HG02981 (cell line): ENCODE results near the gene GPC1.

Source experiments
- ATAC-seq: cut with Tn5 transposase; IDR thresholded peaks from one replicate; pipeline ENCODE4 v1.9.1; 2021; ENCODE audit warnings: mild to moderate bottlenecking, moderate library complexity; ENCODE audit not compliant: unreplicated experiment

The GPC1 gene

DNA sequence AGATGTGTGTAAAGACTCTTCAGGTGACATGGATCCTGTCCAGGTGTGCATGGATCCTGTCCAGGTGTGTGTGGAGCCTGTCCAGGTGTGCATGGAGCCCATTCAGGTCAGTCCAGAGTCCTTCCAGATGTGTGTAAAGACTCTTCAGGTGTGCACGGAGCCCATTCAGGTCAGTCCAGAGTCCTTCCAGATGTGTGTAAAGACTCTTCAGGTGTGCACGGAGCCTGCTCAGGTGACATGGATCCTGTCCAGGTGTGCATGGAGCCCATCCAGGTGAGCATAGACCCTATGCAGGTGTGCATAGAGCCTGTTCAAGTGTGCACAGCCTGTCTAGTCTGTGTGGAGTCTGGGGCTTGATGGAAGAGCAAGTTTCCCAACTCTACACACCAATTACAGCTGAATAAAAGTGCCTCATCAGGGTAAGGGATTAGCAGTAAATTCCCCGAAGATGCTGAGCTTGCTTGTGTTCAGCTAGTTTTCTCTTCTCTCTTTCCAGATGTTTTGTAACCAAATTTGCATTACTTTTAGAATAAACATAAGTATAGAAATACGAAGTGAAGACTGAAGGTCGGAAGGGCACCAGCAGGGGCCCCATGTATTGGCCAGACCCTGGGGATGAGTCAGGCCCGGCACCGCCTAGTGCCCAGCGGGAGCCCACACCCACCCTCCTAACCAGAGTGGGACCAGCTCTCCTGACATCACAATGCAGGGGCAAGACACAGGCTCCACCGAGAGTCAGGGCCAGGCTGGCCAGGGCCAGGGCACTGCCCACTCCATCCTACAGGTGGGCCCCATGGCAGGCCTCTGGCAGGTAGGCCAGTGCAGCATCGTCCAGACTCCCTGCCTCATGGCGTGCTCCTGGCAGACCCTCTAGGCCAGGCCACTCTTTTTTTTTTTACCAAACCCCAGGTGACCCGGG lies 38.6 kb upstream of the GPC1 start:
- no peak for ATAC-seq

DNA sequence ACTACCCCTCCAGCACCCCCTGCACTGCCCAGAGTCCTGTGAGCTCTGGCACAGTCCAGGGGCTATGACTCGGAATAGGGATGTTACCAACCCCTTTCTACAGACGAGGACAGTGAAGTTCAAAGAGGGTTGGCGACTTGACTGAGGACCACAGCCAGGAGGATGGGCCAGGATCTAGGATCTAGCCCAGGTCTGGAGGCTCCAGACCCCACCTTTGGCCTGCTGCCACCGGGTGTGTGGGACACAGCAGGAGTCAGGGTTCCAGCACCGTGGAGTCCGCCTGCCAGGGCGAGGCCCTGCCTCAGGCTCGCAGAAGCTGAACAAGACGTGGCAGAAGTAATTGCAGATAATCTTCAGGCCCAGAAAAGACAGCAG lies 37.9 kb upstream of the GPC1 start:
- ATAC-seq: no peak

DNA sequence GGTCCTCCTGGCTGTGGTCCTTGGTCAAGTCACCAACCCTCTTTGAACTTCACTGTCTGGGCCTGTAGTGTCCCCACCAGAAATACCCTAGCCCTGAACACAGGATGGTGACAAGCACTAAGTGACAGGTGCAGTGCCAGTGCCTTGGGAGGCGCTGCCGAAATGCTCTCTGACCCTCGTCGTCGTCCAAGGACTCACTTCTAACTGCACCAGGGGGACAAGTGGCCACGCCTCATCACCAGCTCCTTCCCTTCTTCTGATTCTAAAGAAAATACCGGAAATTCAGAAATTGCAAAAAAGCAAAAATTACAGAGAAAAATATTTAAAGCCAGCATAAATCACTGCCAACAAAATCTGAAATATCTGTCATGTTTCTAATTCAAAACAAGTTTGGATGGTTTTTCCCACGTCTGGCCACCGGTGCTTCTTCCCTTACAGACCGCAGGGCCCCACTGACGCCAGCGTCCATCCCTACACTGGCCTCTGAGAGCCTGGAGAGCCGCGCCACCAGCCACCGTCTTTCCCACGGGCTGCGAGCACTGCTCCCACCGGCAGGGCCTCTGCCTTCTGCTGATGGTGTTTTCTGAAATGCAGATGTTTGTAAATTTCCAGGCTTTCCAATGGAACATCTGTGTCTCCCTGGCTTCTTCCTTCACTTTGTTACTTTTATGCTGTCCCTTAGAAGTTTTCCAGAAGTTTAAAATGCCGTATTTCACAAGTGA lies 37.4 kb upstream of the GPC1 start:
- ATAC-seq: no peak

DNA sequence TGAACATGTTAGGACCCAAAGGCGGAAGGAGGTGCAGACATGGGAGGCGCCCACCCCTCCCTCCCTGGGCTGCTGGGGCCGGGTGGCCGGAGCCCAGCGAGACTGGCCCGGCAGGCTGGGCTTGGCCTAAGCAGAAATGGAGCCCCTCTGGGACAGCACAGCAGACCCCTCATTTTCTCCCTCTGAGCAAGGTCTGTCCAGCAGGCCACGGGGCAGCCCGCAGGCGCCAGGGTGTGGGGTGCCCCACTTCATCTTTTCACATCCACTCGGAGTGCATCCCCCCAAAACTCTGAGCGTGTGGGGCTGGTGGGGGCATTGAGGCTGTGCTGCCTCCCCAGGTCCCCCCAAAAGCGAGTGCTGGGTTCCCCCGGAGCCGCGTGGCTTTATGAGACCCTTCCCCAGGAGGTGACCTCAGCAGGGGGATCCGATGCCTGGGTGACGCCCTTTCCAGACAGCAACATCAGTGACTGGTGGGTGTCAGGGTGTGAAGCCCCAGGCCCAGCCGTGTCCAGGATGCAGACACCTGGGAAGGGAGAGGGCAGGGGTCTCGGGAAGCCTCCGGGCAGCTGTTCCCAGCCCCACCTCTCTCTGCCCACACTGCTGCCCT lies 36.7 kb upstream of the GPC1 start:
- no peak for ATAC-seq

DNA sequence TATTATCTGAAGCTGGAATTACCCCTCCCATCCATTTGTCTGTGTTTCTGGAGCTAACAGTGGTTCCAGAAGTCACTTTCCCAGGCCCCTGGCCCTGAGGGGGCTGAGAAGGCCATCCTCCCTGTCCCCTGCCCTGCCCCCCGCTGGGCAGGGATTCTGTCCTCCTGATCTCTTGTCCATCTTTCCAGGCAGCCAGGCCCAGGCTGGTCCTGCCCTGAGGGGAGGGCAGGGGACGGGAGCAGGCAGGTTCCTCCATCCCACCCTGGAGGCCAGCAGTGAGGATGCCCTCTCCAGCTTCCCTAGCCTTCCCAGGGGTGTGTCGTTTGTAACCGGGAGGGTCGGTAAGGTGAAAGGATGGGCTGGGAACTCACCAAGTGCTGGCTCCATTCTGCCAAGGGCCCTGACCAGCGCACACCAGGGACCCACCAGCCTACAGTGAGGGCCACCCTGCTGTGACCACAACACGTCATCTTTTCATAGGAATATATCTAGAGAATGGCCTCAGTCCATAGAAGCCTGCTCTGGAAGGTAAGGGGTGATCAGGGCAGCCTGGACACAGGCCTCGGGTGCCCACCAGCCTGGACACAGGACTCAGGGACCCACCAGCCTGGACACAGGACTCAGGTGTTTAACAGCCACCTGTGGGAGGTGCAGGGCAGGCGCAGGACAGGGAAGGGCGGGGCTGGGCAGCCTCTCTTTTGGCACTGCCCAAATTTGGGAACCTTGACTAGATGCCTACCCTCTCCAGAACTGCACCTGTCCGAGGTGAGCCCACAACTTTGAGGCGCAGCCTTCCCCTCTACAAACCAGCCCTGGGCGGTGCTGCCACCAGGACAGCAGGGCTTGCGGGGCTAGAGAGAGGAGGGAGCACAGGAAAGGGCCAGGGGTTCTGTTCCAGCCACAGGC lies 35.8 kb upstream of the GPC1 start:
- no peak for ATAC-seq

DNA sequence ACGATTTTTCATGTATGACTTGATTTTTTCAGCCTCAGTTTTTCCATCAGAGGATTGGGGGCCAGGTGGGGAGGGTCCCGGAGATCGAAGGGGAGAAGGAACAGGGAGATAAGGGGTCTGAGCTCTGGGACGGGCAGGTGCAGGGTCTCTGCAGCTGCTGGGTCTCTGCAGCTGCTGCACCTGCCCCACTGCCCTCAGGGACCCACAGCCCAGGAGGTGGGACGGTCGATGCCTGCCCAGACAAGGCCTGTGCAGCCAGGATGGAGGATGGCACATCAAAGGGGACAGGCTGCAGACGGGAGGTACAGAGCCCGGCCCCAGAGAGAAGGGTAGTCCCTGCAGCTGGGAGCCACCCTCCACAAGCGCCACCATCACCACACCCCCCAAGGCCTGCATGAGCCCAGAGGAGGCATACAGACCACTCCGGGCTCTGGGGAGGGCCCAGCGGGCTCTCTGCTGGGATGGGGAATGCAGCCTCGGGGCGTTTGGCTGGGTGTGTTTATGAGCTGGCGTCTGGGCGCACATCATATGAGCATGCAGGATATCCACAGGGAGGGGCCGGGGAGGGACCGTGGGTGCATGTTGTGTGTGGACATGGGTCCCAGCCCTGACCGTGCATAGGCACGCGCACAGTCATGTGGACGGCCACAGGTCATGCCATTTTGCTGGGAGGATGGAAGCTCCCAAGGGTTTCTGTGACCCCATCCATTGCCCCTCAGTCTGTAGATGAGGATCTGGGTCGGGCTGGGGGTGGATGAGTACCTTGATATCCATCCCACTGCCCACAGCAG lies 34.9 kb upstream of the GPC1 start:
- ATAC-seq: no peak

DNA sequence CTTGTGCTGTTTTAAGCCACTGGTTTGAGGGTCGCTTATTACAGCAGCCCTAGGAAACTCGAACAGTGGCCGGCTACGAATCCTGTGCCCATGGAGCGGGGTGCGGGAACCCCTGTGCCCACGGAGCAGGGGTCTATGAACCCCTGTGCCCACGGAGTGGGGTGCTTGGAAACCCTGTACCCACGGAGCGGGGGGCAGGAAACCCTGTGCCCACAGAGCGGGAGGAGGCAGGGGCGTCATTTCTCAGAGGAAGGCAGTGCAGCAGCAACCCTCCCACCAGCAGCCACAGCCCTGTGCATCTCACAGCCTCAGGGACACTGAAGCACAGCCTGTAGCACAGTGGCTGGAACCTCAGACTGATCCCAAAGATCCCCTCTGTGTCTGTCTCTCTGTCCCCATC lies 34.2 kb upstream of the GPC1 start:
- no peak for ATAC-seq

DNA sequence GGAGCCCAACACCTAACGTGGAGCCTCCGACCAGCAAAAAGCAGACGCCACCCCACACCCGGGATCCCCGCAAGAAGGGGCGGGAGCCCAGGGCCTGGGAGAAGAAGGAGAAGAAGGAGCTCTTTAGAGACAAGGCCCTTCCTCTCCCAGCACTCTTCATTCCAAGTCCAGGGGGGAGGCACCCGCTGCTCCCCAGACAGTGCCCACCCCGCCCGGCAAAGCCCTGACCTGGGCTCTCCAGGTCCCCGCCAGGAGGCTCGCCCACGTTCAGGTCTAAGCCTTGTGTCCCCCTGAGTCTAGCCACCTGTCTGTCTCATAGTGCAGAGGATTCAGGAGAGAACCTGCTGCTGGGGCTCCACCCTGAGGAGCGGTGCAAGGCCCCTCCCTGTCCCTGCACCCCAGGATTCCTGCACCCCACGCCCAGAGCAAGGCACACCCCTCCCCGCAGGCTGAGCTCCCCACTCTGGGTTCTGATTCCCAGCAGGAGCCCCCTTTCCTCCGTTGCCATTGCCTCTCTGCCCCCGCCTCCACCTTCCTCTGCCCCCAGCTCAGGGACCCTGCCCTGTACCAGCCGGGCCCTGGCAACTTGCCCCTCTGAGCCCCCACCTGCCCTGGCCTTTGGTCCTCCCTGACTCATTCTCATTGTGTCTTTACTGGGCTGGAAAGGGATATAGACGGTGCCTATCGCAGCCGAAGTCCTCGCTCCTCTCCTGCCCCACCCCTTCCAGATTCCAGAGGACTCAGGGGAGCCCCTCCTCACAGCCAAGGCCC lies 33.5 kb upstream of the GPC1 start:
- ATAC-seq: no peak

DNA sequence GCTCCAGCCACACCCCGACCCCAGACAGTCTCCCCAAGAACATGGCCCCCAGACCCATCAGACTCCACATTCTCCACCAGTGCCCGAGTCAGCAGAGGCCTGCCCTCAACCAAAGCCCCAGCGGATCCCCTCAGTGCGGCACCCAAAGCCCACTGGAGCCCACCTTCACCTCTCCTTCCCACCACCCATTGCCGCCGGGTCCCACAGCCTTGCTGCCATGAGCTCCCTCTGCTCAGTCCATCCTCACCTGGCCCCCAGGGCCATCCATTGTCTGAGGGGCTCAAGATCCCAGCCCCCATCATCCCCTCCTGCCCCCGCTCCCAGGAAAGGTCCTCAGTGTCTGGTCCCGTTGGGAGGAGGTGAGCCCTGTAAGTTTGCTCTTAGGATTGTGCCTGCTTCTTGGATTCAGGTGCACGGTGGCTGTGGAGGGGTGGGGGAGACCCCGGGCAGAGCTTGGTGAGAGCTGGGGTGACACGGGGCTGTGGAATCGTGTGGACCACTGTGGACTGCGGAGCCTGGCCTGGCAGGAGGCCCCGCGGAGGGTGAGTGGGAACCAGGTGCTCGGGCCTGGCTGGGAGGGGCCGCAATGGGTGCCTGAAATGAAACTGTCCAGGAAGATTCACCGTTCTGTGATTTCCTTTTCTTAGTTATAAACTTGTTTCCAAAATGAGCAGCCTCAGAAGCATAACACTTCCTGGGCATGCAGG lies 32.7 kb upstream of the GPC1 start:
- ATAC-seq: no peak

DNA sequence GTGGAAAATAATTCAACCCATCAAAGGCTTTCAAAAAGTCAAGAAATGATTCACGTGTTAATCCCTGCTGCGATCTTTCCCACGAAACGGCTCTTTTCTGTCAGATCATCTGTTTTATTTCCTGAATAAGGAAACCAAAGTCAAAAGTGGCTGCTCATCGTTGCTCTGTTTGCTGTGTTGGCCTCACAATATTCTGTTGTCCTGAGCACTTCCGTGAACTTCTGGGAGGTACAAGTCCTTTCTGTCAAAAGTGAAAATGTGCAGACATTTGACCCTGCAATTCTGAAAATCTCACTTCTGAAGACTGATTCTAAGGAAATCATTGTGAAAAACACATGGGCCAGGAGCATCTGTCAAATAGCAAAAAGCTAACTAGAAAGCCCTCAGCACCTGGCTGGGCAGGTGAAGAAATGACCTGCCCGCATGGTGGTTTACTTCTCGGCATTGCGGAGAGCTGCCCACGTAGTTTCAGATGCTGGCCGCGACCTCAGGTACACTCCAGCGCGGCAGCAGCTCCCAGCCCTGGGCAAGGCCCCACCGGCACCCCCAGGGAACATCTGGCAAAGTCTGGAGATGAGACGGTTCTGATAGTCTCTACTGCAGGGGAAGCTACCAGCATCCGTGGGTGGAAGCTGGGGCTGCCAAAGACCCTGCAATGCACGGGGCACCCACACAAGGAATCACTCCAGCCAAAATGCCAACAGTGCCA lies 31.9 kb upstream of the GPC1 start:
- ATAC-seq: no peak

DNA sequence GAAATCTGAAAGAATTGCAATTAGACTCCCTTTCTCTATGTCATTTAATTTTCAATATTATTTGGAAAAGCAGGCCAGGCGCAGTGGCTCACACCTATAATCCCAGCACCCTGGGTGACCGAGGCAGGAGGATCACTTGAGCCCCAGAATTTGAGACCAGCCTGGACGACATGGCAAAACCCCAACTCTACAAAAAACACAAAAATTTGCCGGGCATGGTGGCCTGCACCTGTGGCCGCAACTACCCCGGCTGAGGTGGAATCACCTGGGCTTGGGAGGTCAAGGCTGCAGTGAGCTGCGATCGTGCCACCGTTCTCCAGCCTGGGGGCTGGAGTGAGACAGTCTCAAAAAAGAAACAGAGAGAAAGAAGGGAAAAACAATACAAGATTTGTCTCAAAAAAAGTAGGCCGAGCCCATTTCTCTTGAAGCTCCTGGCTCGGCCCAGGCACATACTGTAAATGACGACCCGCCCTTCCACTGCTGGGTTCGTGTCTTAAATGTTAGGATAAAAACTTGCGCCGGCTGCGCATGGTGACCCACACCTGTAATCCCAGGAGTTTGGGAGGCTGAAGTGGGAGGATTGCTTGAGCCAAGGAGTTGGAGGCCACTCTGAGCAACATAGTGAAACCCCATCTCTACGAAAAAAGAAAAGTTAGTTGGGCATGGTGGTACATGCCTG lies 31.1 kb upstream of the GPC1 start:
- ATAC-seq: no peak

DNA sequence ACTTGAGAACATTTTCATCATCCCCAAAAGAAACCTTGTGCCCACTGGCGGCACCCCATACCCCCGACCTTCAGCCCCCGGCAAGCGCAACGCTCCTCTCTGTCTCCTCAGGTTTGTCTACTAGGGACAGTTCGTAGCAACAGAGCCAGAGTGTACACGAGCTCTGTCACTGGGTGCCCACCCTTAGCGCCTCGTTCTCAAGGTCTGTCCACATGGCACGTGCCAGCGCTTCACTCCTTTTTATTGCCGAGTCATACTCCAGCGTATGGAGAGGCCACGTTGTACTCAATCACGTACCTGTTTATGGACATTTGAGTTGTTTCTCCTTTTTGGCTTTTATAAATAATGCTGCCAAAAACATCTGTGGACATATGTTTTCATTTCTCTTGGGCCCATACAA lies 30.3 kb upstream of the GPC1 start:
- ATAC-seq: no peak

DNA sequence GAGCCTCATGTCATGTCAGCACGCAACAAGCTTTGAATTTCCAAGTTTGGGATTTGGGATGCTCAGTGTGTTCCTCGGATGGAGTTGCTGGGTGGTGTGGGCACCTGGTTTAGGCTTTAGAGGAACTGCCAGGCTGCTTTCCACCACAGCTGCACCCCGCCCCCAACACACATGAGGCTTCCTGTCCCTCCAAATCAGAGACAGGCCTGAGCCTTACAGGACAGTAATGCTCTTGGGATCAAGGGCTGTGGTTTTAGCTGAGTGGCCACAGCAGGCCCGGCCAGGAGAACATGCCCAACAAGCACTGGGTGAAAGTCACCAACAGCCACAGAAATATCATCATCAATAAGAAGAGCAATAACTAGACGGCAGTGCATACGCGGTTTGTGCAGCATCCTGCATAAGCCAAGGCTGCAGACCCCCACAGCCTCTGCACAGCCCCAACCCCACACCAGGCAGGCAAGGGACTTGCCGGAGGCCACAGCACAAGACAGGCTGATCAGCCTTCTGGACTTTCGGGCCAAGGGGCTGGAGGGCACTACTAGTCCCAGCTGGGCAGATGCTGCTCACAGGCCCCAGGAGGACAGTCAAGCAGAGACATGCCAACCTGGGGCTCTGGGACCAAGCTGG lies 29.7 kb upstream of the GPC1 start:
- no peak for ATAC-seq

DNA sequence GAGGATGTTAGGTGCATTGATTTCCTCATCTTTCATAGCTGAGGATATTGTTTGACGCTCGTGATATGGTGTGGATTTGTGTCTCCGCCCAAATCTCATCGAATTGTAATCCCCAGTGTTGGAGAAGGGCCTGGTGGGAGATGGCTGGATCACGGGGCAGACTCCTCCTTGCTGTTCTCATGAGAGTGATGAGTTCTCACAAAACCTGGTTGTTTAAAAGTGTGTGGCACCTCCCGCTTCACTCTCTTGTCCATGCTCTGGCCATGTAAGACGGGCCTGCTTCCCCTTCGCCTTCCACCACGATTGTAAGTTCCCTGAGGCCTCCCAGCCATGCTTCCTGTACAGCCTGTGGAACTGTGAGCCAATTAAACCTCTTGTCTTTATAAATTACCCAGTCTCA lies 28.4 kb upstream of the GPC1 start:
- no peak for ATAC-seq

DNA sequence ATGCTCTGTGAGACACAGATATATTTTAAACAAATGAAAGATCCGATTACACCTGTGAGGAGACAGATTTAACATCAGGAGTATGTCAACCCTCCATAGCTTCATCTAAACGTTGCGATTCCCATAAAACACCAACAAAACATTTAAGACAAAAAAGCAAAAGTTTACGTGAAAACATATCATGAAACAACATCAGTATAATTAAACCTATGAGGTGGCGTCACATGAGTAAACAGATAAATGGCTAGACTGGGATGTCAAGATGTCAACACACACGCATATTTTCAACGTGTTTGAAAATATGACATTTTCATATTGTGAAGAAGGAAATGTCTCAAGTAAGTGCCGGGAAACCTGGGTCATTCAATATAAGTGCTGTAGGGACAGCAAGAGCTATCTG lies 25.5 kb upstream of the GPC1 start:
- ATAC-seq: no peak

DNA sequence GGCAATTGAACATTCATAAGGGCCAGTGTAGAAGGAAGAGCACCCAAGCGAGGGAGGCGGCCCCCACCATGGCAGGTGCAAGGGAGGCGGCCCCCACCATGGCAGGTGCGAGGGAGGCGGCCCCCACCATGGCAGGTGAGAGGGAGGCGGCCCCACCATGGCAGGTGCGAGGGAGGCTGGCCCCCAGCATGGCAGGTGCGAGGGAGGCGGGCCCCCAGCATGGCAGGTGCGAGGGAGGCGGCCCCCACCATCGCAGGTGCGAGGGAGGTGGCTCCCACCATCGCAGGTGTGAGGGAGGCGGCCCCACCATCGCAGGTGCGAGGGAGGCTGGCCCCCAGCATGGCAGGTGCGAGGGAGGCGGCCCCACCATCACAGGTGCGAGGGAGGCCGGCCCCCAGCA lies 24.7 kb upstream of the GPC1 start:
- no peak for ATAC-seq
